IMR-90 (cell line): Measurements from ENCODE around the gene SLC47A2. TPM values are rescaled to one million over a fixed set of nuclear protein-coding genes. Genes with fewer than 3 reads are reported as not detected.

ENCODE experiments used
- ATAC-seq: fragments of 200-7000 bp; cut with Tn5 transposase; 2 replicates; pipeline ENCODE4 v1.9.1; 2020; ENCODE audit warnings: low read depth, mild to moderate bottlenecking, moderate library complexity
- BruUV-seq: library from RNA; stranded (reverse); fragments of 400-500 nt; replicated peaks from 2 replicates; lab custom pipeline; 2021; lab: Mats Ljungman, UMichigan
- CTCF ChIA-PET: fragments of 300-600 bp; formaldehyde crosslinking; extraction: SDS; loops from one replicate; lab custom pipeline; 2021; ENCODE audit warnings: antibody characterized with exemption; lab: Yijun Ruan, JAX
- POLR2A ChIA-PET: fragments of 300-600 bp; sonication (Branson Sonifier 250); formaldehyde crosslinking; loops from one replicate; lab custom pipeline; 2022; ENCODE audit warnings: antibody characterized with exemption; ENCODE audit not compliant: unreplicated experiment; lab: Charles Lee
- DNase-seq: peaks from one replicate; pipeline ENCODE4 v3.0.0; 2013
- H2AFZ ChIP-seq: replicated peaks from 2 replicates; pipeline ENCODE3; 2013; ENCODE audit warnings: low read length, mild to moderate bottlenecking; ENCODE audit not compliant: poor library complexity
- H2AK5ac ChIP-seq: 2 replicates; pipeline ENCODE4 v1.6.1; 2013; ENCODE audit warnings: low read depth, low read length, inconsistent platforms
- H2AK9ac ChIP-seq: replicated peaks from 2 replicates; pipeline ENCODE3; 2013; ENCODE audit warnings: mild to moderate bottlenecking, low read depth, low read length, moderate library complexity; ENCODE audit not compliant: poor library complexity
- H2BK120ac ChIP-seq: 2 replicates; pipeline ENCODE4 v1.6.1; 2013; ENCODE audit warnings: low read depth, low read length, inconsistent platforms
- H2BK15ac ChIP-seq: 3 replicates; pipeline ENCODE4 v1.6.1; 2013; ENCODE audit warnings: low read depth, low read length, inconsistent platforms
- H2BK20ac ChIP-seq: 2 replicates; pipeline ENCODE4 v1.6.1; 2013; ENCODE audit warnings: low read depth, mild to moderate bottlenecking, inconsistent platforms, low read length, moderate library complexity
- H2BK5ac ChIP-seq: 2 replicates; pipeline ENCODE4 v1.6.1; 2013; ENCODE audit warnings: mild to moderate bottlenecking, low read depth, low read length, inconsistent platforms; ENCODE audit not compliant: poor library complexity, severe bottlenecking
- H3K14ac ChIP-seq: replicated peaks from 2 replicates; pipeline ENCODE4 v1.6.1; 2013; ENCODE audit warnings: low read depth, low read length, inconsistent platforms
- H3K18ac ChIP-seq: 2 replicates; pipeline ENCODE4 v1.6.1; 2013; ENCODE audit warnings: low read depth, low read length, control low read depth
- H3K23ac ChIP-seq: 2 replicates; pipeline ENCODE4 v1.6.1; 2013; ENCODE audit warnings: low read depth, low read length, inconsistent platforms
- H3K27ac ChIP-seq: 2 replicates; pipeline ENCODE4 v1.5.1; 2013; ENCODE audit warnings: mild to moderate bottlenecking, control low read depth, low read length; ENCODE audit not compliant: insufficient read depth
- H3K27me3 ChIP-seq: 2 replicates; pipeline ENCODE4 v1.6.1; 2013; ENCODE audit warnings: low read length; ENCODE audit not compliant: control insufficient read depth, insufficient read depth
- H3K36me3 ChIP-seq: 2 replicates; pipeline ENCODE4 v1.6.1; 2013; ENCODE audit warnings: low read length, mixed read lengths; ENCODE audit not compliant: control insufficient read depth, insufficient read depth
- H3K4ac ChIP-seq: 2 replicates; pipeline ENCODE4 v1.6.1; 2013; ENCODE audit warnings: low read depth, low read length, inconsistent platforms
- H3K4me1 ChIP-seq: 2 replicates; pipeline ENCODE4 v1.6.1; 2013; ENCODE audit warnings: low read length, mixed read lengths; ENCODE audit not compliant: control insufficient read depth, insufficient read depth
- H3K4me2 ChIP-seq: 2 replicates; pipeline ENCODE4 v1.6.1; 2013; ENCODE audit warnings: low read depth, mild to moderate bottlenecking, control low read depth, low read length, moderate library complexity
- H3K4me3 ChIP-seq: 2 replicates; pipeline ENCODE4 v1.5.1; 2013; ENCODE audit warnings: low read depth, mild to moderate bottlenecking, control low read depth, low read length, moderate library complexity; ENCODE audit not compliant: insufficient read depth
- H3K56ac ChIP-seq: 2 replicates; pipeline ENCODE4 v1.6.1; 2013; ENCODE audit warnings: low read length, inconsistent platforms; ENCODE audit not compliant: insufficient read depth; ENCODE audit errors: extremely low read depth
- H3K79me1 ChIP-seq, 2 experiments: 2 replicates each; pipeline ENCODE4 v1.6.1; 2013; ENCODE audit warnings: low read length in 2 of 2, inconsistent platforms in 1 of 2, low read depth in 1 of 2
- H3K9ac ChIP-seq: 2 replicates; pipeline ENCODE4 v1.6.1; 2013; ENCODE audit warnings: low read depth, low read length, control low read depth
- H3K9me1 ChIP-seq: 2 replicates; pipeline ENCODE4 v1.6.1; 2013; ENCODE audit warnings: low read length, inconsistent platforms; ENCODE audit not compliant: insufficient read depth
- H3K9me3 ChIP-seq: 2 replicates; pipeline ENCODE4 v1.6.1; 2013; ENCODE audit warnings: low read length; ENCODE audit not compliant: control insufficient read depth, insufficient read depth
- H4K20me1 ChIP-seq: 2 replicates; pipeline ENCODE4 v1.6.1; 2013; ENCODE audit warnings: low read length, inconsistent platforms; ENCODE audit not compliant: insufficient read depth
- H4K5ac ChIP-seq: 2 replicates; pipeline ENCODE4 v1.6.1; 2013; ENCODE audit warnings: mild to moderate bottlenecking, low read depth, low read length, control low read depth
- H4K8ac ChIP-seq, 2 experiments: 2 replicates each; pipeline ENCODE4 v1.6.1; 2013; ENCODE audit warnings: low read depth in 2 of 2, low read length in 2 of 2, control low read depth in 1 of 2, inconsistent platforms in 1 of 2
- H4K91ac ChIP-seq: 2 replicates; pipeline ENCODE4 v1.6.1; 2013; ENCODE audit warnings: low read depth, low read length, inconsistent platforms; ENCODE audit not compliant: insufficient read depth
- CEBPB ChIP-seq: IDR thresholded peaks from 2 replicates; pipeline ENCODE4 v1.6.1; 2012; ENCODE audit warnings: low read depth, low read length, improper control_type of control experiment
- FOS ChIP-seq: fragments of 150-350 bp; IDR thresholded peaks from 2 replicates; pipeline ENCODE4 v1.6.1; 2016; ENCODE audit warnings: low read depth, low read length
- MAZ ChIP-seq: IDR thresholded peaks from 2 replicates; pipeline ENCODE4 v1.6.1; 2012; ENCODE audit warnings: low read depth, mild to moderate bottlenecking, low read length, improper control_type of control experiment, moderate library complexity, borderline replicate concordance
- POLR2A ChIP-seq: IDR thresholded peaks from 2 replicates; pipeline ENCODE4 v1.6.1; 2012; ENCODE audit warnings: mild to moderate bottlenecking, low read depth, low read length
- WGBS, 2 experiments: methylation state at CpG; one replicate each; pipeline versions ENCODE4 v1.1.5 to v1.1.7; 2013; ENCODE audit warnings: missing lambda C conversion rate in 2 of 2; ENCODE audit not compliant: insufficient read length in 1 of 2; ENCODE audit errors: extremely low coverage in 2 of 2; 5-methylcytosine and 5-hydroxymethylcytosine counted together
- dilution Hi-C: fragments of 300-500 bp; cut with HindIII; formaldehyde crosslinking; loops from one replicate; pipeline ENCODE4 v1.14.3; 2018; ENCODE audit warnings: low sequenced_read_pairs; ENCODE audit not compliant: unreplicated experiment
- in situ Hi-C: fragments of 300-500 bp; cut with MboI; formaldehyde crosslinking; loops from 3 replicates; pipeline ENCODE4 v1.14.3; 2019; ENCODE audit warnings: low sequenced_read_pairs, inconsistent platforms, mixed read lengths
- intact Hi-C: fragments of 100-400 bp; cut with micrococcal nuclease; formaldehyde crosslinking; loops from 2 replicates; pipeline ENCODE4 v1.10.0; 2022
- polyA plus RNA-seq, 3 experiments: library from polyadenylated mRNA; depleted of rRNA; stranded (reverse); fragments of >200 nt; gene quantifications; 2 replicates each; pipeline ENCODE4 v1.2.3, GENCODE V29; 2012; ENCODE audit warnings: low replicate concordance in 1 of 3
- total RNA-seq: library from RNA; depleted of rRNA; stranded (reverse); fragments of >200 nt; gene quantifications from 2 replicates; pipeline ENCODE4 v1.2.3, GENCODE V29; 2012

SLC47A2 gene
- total and polyA plus RNA-seq, 2 of the 4 experiments (the other 2 are of a cell fraction) = not detected

GRCh38 chr17:19733953-19734526 lies 17.7 kb upstream of the SLC47A2 start:
- H3K9me3 ChIP-seq = no peaks in the 10 kb centered on the region
- no peaks in the 10 kb centered on the region for H4K20me1 ChIP-seq
- H3K18ac ChIP-seq = no peak overlapping the region
- no peak overlapping the region for H4K91ac ChIP-seq
- H2AK9ac ChIP-seq = no peak overlapping the region
- H3K14ac ChIP-seq = no peak overlapping the region
- DNase-seq (no peak), ATAC-seq (no peak)
- POLR2A ChIA-PET = no interaction called here
- no peak overlapping the region for H4K5ac ChIP-seq
- no peaks in the 10 kb centered on the region for H3K4me1 ChIP-seq
- no peak overlapping the region for H4K8ac ChIP-seq
- H3K27ac ChIP-seq = no peak overlapping the region
- 20% methylated on average over 1 of the region's 11 CpGs; no CpG with 5 or more reads in 1 of the 2 experiments for WGBS, 2 experiments
- H3K23ac ChIP-seq = no peak overlapping the region
- no peak overlapping the region for H2BK120ac ChIP-seq
- CTCF ChIA-PET = interaction anchor here (1.1 to 1.2 kb wide), 2 partner anchors 11 kb away, joined by 3 to 5 read pairs; no protein-coding TSS in a partner anchor
- H3K4me2 ChIP-seq = no peak overlapping the region
- H3K9ac ChIP-seq = no peak overlapping the region
- H3K27me3 ChIP-seq = peaks cover 21% of the 10 kb centered on the region
- no peak overlapping the region; the same call in 1 of the 2 replicates for H3K56ac ChIP-seq
- in situ Hi-C loops (no loop called here), dilution Hi-C loops (no loop called here), intact Hi-C loops (no loop called here)
- H3K36me3 ChIP-seq = no peaks in the 10 kb centered on the region
- H3K79me1 ChIP-seq = no peaks in the 10 kb centered on the region
- BruUV-seq = no TSS peak
- H2AFZ ChIP-seq = no peak overlapping the region
- no peak overlapping the region for H3K4ac ChIP-seq
- H2BK5ac ChIP-seq = no peak overlapping the region
- no peak overlapping the region for H2BK20ac ChIP-seq
- TF ChIP-seq FOS (no peak), CEBPB (no peak), POLR2A (no peak), MAZ (no peak)
- no peak overlapping the region for H2BK15ac ChIP-seq
- no peak overlapping the region for H2AK5ac ChIP-seq
- no peaks in the 10 kb centered on the region for H3K9me1 ChIP-seq
- H3K4me3 ChIP-seq = no peak overlapping the region
